CD14-positive monocyte (primary cell): ENCODE data around the gene ZNF683. TPM values are rescaled to one million over a fixed set of nuclear protein-coding genes. Genes with fewer than 3 reads are reported as not detected.

Source experiments
- DNase-seq, 3 donors: peaks; one replicate each; pipeline ENCODE4 v3.0.0-alpha.2; 2011 to 2022
- H2AFZ ChIP-seq: 2 replicates; pipeline ENCODE4 v1.6.0; 2012; ENCODE audit warnings: mild to moderate bottlenecking, low read depth, low read length, inconsistent platforms; ENCODE audit not compliant: insufficient read depth, poor library complexity, severe bottlenecking
- H3K27ac ChIP-seq, 2 donors: 1 replicate in 1 of 2; 2 replicates in 1 of 2; pipeline ENCODE4 v1.5.1; 2012 to 2013; ENCODE audit warnings: low read length in 2 of 2, control low read depth in 1 of 2, inconsistent platforms in 1 of 2, low read depth in 1 of 2, mild to moderate bottlenecking in 1 of 2
- H3K27me3 ChIP-seq, 2 donors: one replicate each; pipeline versions ENCODE4 v1.6.0 to v1.6.1; 2011 to 2013; ENCODE audit warnings: low read length in 2 of 2; ENCODE audit not compliant: control insufficient read depth in 2 of 2, insufficient read depth in 2 of 2
- H3K36me3 ChIP-seq, 2 donors: replicated peaks in 1 of 2; 1 replicate in 1 of 2; 2 replicates in 1 of 2; pipeline versions ENCODE4 v1.5.1 to v1.6.1; 2012 to 2013; ENCODE audit warnings: low read length in 2 of 2, control low read depth in 1 of 2, inconsistent platforms in 1 of 2, mild to moderate bottlenecking in 1 of 2; ENCODE audit not compliant: insufficient read depth in 2 of 2, control insufficient read depth in 1 of 2
- H3K4me1 ChIP-seq, 2 donors: 1 replicate in 1 of 2; 2 replicates in 1 of 2; pipeline versions ENCODE4 v1.5.1 to v1.6.1; 2012 to 2013; ENCODE audit warnings: low read length in 2 of 2, control low read depth in 1 of 2, inconsistent platforms in 1 of 2, mild to moderate bottlenecking in 1 of 2, moderate library complexity in 1 of 2; ENCODE audit not compliant: insufficient read depth in 2 of 2, control insufficient read depth in 1 of 2
- H3K4me2 ChIP-seq: replicated peaks from 2 replicates; pipeline ENCODE3; 2012; ENCODE audit warnings: low read length, moderate library complexity, mild to moderate bottlenecking; ENCODE audit not compliant: poor library complexity, severe bottlenecking; ENCODE audit errors: extremely low read depth
- H3K4me3 ChIP-seq, 3 experiments: fragments of 200-600 bp in 1 of 3; sonication (generic) in 1 of 3; replicated peaks in 1 of 3; 1 replicate in 2 of 3; 2 replicates in 1 of 3; pipeline ENCODE4 v1.5.1; 2011 to 2013; ENCODE audit warnings: low read length in 3 of 3, mild to moderate bottlenecking in 3 of 3, control low read depth in 2 of 3, low read depth in 2 of 3, inconsistent platforms in 1 of 3, moderate library complexity in 1 of 3
- H3K79me2 ChIP-seq: 2 replicates; pipeline ENCODE4 v1.6.0; 2012; ENCODE audit warnings: mild to moderate bottlenecking, control low read depth, inconsistent platforms, low read length, moderate library complexity; ENCODE audit not compliant: insufficient read depth
- H3K9ac ChIP-seq: 2 replicates; pipeline ENCODE4 v1.6.0; 2017; ENCODE audit warnings: low read length, mild to moderate bottlenecking; ENCODE audit not compliant: insufficient read depth, poor library complexity, severe bottlenecking
- H3K9me3 ChIP-seq, 2 donors: replicated peaks in 1 of 2; 1 replicate in 1 of 2; 2 replicates in 1 of 2; pipeline versions ENCODE4 v1.5.1 to v1.6.1; 2012 to 2013; ENCODE audit warnings: low read length in 2 of 2, control low read depth in 1 of 2; ENCODE audit not compliant: control insufficient read depth in 1 of 2, insufficient read depth in 1 of 2
- H4K20me1 ChIP-seq: 2 replicates; pipeline ENCODE4 v1.6.0; 2012; ENCODE audit warnings: mild to moderate bottlenecking, low read length, control low read depth, moderate library complexity; ENCODE audit not compliant: insufficient read depth
- H3K27ac Mint-ChIP-seq, 7 donors: one replicate each; pipeline ENCODE4 v1.8.0; 2020; ENCODE audit warnings: mild to moderate bottlenecking in 7 of 7, mixed read lengths in 7 of 7, moderate library complexity in 6 of 7, inconsistent platforms in 2 of 7
- H3K27me3 Mint-ChIP-seq, 3 donors: one replicate each; pipeline ENCODE4 v1.8.0; 2021 to 2022; ENCODE audit warnings: low read depth in 3 of 3, mild to moderate bottlenecking in 3 of 3, mixed read lengths in 3 of 3, moderate library complexity in 3 of 3, inconsistent platforms in 1 of 3
- H3K36me3 Mint-ChIP-seq, 2 donors: one replicate each; pipeline ENCODE4 v1.8.0; 2020; ENCODE audit warnings: mixed read lengths in 2 of 2, inconsistent platforms in 1 of 2, mild to moderate bottlenecking in 1 of 2
- H3K4me1 Mint-ChIP-seq: one replicate; pipeline ENCODE4 v1.8.0; 2020; ENCODE audit warnings: mild to moderate bottlenecking, mixed read lengths
- H3K4me3 Mint-ChIP-seq, 2 donors: one replicate each; pipeline ENCODE4 v1.8.0; 2020; ENCODE audit warnings: mild to moderate bottlenecking in 2 of 2, mixed read lengths in 2 of 2, moderate library complexity in 1 of 2
- H3K9me3 Mint-ChIP-seq, 7 donors: one replicate each; pipeline ENCODE4 v1.8.0; 2020 to 2022; ENCODE audit warnings: mixed read lengths in 7 of 7, mild to moderate bottlenecking in 6 of 7, moderate library complexity in 6 of 7, inconsistent platforms in 2 of 7
- WGBS: methylation state at CpG from one replicate; pipeline ENCODE4 v1.1.5; 2013; ENCODE audit warnings: missing lambda C conversion rate; ENCODE audit not compliant: insufficient coverage; 5-methylcytosine and 5-hydroxymethylcytosine counted together
- intact Hi-C, 2 donors: fragments of 100-400 bp; cut with micrococcal nuclease; formaldehyde crosslinking; loops; one replicate each; pipeline versions ENCODE4 v1.15.0 to v1.15.1; 2023
- polyA plus RNA-seq, 3 donors: library from polyadenylated mRNA; depleted of rRNA in 1 of 3; unstranded in 2 of 3; stranded (reverse) in 1 of 3; fragments of 300-500 nt in 2 of 3; fragments of >200 nt in 1 of 3; fragmentation: Illumina TruSeq in 2 of 3; gene quantifications; 1 replicate in 2 of 3; 2 replicates in 1 of 3; pipeline ENCODE4 v1.2.3, GENCODE V29; 2012 to 2021
- TF ChIP-seq, protein P1 (sequence below): fragments of 200-600 bp; IDR thresholded peaks from one replicate; pipeline ENCODE4 v1.8.0; 2022; ENCODE audit warnings: antibody characterized with exemption, mild to moderate bottlenecking

Gene ZNF683
- polyA plus RNA-seq, 3 donors = not detected

DNA sequence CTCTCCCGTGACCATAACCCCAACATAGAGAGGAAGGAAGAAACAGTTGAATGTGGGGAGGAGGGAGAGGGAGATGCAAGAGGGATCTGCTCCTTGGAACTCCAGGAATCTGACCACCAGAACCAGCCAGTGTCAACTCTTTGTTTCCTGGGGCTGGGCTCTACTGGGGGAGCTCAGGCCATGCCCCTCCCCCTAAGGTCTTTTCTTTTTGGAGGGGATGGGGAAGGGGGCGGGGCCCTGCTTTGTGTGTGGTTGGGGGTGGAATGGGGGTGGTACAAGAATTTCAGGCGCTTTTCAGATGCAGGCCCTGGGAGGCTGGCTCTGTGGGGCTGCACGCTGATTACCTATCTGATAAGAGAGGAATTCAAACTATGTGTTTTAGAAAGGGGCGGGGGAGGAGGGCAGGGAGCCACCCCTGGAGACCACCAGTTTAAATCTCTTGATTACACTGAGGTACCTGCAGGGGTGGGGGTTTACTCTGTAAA lies 46.4 kb upstream of the ZNF683 start:
- Mint-ChIP-seq H3K27me3 (peaks cover 21 to 52% (median 41%) of the 10 kb centered on the region in 3 donors), H3K27ac (no peak overlapping the region), H3K36me3 (no peaks in the 10 kb centered on the region), H3K4me3 (no peak overlapping the region), H3K9me3 (peaks cover 0 to 2% (median 0%) of the 10 kb centered on the region in 7 donors), H3K4me1 (no peaks in the 10 kb centered on the region)
- no peak overlapping the region for H3K4me3 ChIP-seq
- no peak overlapping the region for H3K9ac ChIP-seq
- peaks cover 19 to 26% of the 10 kb centered on the region in 2 donors for H3K27me3 ChIP-seq
- no peak for DNase-seq
- H3K4me2 ChIP-seq = no peak overlapping the region
- no peak overlapping the region for H3K27ac ChIP-seq
- no peaks in the 10 kb centered on the region for H3K9me3 ChIP-seq
- TF ChIP-seq, protein P1, sequence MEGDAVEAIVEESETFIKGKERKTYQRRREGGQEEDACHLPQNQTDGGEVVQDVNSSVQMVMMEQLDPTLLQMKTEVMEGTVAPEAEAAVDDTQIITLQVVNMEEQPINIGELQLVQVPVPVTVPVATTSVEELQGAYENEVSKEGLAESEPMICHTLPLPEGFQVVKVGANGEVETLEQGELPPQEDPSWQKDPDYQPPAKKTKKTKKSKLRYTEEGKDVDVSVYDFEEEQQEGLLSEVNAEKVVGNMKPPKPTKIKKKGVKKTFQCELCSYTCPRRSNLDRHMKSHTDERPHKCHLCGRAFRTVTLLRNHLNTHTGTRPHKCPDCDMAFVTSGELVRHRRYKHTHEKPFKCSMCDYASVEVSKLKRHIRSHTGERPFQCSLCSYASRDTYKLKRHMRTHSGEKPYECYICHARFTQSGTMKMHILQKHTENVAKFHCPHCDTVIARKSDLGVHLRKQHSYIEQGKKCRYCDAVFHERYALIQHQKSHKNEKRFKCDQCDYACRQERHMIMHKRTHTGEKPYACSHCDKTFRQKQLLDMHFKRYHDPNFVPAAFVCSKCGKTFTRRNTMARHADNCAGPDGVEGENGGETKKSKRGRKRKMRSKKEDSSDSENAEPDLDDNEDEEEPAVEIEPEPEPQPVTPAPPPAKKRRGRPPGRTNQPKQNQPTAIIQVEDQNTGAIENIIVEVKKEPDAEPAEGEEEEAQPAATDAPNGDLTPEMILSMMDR = no peak
- H3K4me1 ChIP-seq = no peaks in the 10 kb centered on the region
- H3K79me2 ChIP-seq = no peaks in the 10 kb centered on the region
- no peaks in the 10 kb centered on the region for H4K20me1 ChIP-seq
- no peak overlapping the region for H2AFZ ChIP-seq
- intact Hi-C loops = loop anchor here in 1 of 2 donors (5.0 kb wide), 2 partner anchors 312 to 382 kb away; no protein-coding TSS in a partner anchor
- WGBS = 50% methylated on average over 2 of the region's 5 CpGs
- no peaks in the 10 kb centered on the region for H3K36me3 ChIP-seq

DNA sequence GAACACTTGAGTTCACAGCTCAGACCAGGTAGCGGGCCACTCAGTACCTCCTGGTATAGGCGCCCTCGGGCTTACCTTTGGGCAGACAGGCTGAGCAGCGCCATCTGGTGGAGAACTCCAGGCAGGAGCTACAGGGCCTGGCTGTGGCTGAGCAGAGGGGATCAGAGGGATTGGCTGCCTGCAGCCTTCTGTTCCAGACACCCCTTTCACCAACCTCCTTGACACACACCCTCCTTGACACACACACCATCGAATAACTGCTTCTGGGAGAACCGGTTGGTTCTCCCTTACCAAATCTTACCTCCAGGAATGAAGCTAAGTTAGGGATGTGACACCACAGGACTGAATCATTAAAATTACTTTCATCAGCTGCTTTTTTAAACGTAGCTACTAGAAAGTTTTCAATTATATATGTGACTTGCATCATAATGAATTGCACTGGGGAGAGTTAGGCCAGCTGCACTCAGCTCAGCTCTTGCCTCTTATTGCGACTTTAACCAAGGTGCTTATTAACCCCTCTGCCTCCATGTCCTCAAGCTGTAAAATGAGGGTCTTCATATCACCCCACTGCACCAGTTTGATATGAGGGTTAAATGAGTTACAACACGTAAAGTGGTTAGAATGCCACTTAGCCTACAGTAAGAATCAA lies 44.7 kb upstream of the ZNF683 start:
- Histone ChIP-seq H3K27ac (no peak overlapping the region), H3K4me1 (no peaks in the 10 kb centered on the region), H3K36me3 (no peaks in the 10 kb centered on the region), H3K9me3 (peaks cover 0 to 3% of the 10 kb centered on the region in 2 donors), H3K4me3 (no peak overlapping the region), H4K20me1 (no peaks in the 10 kb centered on the region), H3K4me2 (no peak overlapping the region), H3K9ac (no peak overlapping the region), H3K27me3 (peaks cover 33 to 39% of the 10 kb centered on the region in 2 donors), H3K79me2 (no peaks in the 10 kb centered on the region), H2AFZ (no peak overlapping the region)
- H3K4me3 Mint-ChIP-seq = no peak overlapping the region
- intact Hi-C loops = loop anchor here in 1 of 2 donors (5.0 kb wide), 2 partner anchors 310 to 380 kb away; no protein-coding TSS in a partner anchor
- no peaks in the 10 kb centered on the region for H3K36me3 Mint-ChIP-seq
- peaks cover 37 to 58% (median 47%) of the 10 kb centered on the region in 3 donors for H3K27me3 Mint-ChIP-seq
- TF ChIP-seq, protein P1 = peak; percentile 95
- peak; percentile 56 to 71 (median 68) for DNase-seq
- 7% methylated on average over 3 of the region's 9 CpGs for WGBS
- peaks cover 0 to 4% (median 2%) of the 10 kb centered on the region in 7 donors for H3K9me3 Mint-ChIP-seq
- no peaks in the 10 kb centered on the region for H3K4me1 Mint-ChIP-seq
- no peak overlapping the region for H3K27ac Mint-ChIP-seq
